GM21786 (cell line): ENCODE measurements around the gene DGCR8.

ENCODE experiments used
- ATAC-seq: cut with Tn5 transposase; IDR thresholded peaks from one replicate; pipeline ENCODE4 v1.9.1; 2021; ENCODE audit not compliant: unreplicated experiment

Gene DGCR8

DNA sequence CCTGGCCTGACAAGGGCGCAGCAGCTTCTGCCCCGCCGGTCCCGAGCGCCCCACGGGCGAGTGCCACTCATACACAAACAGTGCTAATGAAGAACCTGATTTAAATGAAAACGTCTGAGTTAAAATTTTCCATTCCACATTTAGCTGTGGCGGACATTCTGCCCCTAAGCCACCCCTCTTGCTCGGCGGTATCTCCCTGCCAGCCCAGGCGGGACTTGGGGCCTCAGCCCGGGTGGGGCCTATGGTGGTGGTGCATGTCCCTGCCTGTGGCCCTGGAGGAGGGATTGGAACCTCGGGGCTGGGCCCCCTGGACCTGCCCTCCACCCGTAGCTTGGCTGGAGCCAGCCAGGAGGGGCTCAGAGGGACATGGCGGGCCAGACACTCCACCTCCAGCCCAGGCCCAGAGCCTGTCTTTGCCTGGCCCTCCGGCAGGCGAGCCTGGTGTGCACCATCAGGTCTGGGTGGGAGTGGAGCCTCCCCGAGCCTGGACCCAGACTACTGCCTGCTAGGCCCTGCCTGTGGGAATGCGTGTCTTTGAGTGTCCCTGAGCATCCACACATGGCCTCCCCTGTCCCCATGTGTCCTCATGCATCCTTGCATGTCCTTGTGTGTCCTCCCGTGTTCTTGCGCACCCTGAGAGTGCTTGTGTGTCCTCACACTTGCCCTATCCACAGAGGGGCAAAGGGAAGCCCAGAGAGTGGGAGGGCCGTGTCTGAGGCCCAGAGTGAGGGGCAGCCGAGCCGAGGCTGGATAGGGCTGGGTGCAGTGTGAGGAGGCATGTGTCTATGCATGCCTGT lies 56.0 kb downstream of the DGCR8 start:
- no peak for ATAC-seq

DNA sequence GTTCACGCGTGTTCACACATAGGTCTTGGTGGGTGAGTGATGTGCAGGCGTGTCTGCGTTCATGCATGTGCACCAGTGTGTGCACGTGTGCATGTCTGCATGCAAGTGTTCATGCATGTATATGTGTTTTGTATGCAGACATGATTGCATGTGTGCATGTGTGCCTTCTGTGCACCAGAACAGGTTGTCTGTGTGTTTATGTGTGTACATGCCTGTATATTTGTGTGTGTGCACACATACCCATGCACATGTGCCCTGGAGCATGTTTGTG lies 56.5 kb downstream of the DGCR8 start:
- ATAC-seq = no peak

DNA sequence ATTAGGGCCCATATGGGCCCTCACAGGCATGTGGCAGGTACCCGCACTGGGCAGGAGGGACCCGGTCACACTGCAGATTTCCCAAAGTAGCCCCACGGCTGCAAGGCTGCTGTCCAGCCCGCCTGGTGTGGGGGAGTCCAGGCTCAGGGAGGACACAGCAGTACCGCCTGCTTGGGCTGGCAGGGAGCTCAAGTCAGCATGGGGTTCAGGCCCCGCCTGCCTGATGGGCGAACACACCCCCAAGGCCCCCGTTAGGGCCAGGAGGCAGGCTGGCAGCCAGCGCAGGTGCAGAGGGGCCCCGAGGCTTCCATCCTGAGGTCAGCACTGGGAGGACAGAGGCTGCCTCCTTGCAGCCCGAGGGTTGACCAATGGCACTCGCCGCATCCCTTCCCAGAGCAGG lies 57.1 kb downstream of the DGCR8 start:
- no peak for ATAC-seq

DNA sequence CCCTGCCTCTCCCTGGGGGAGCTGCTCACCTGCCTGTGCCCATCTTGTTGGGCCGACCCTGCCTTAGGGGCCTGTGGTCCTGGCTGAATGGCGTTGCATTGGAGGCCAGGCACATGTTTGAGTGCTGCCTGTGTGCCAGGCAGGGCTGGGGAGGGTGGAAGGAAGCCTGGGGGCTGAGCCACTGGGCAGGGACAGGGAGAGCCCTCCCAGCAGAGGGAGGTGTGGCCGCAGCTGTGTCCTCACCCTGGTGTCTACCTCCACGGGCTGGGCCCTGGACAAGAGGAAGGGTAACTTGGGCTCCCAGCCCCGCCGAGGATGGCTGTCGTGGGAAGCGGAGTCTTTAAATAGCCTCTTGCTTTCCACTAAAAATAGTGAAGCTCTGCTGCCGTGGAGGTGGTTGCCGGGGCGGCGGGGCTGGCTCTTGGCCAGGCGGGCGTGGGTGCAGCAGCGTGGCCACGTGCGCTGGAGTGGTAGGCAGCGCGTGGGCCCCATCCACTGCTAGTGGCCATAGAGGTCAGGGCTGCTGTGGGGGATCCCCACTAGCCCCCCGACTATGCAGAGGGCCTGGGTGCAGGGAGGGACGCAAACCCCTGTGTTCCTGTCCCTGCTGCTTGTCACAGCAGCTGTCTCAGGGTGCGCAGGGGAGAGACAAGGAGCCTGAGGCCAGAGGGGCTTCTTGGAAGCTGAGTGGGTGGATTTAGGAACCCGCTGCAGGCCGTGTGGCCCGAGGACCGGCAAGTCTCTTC lies 57.8 kb downstream of the DGCR8 start:
- ATAC-seq = no peak

DNA sequence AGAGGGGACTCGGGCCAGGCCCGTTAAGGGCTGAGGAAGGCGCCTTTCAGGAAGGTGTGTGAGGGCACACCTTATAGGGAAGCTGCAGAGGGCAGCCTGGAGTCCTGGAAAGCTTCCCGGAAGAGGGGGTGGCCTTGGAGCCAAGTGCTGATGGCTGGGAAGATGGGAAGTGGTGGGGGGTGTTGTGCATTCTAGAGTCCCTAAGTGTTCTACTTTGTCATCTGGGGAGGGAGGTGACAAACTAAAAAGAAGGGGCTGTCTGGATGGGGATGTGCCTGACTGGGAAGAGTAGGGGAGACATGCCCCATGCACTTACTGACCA lies 58.3 kb downstream of the DGCR8 start:
- no peak for ATAC-seq

DNA sequence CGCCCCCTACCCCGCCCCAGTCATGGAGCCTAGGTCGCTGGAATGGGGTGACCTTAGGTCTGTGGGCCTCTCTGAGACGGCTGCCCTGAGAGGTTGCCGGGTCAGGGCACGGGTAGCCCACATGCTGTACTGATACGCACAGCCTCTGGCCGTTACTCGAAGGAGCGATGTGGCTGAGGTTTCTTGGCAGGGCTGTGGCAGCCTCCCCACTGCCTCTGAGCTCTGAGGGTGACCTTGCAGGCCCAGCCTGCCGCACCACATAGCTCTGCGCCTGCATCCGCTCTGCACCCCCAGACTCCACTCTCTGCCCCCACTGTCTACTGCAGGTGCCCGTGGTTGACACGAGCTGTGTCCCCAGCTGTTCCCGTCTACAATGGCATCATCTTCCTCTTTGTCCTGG lies 58.8 kb downstream of the DGCR8 start:
- no peak for ATAC-seq

DNA sequence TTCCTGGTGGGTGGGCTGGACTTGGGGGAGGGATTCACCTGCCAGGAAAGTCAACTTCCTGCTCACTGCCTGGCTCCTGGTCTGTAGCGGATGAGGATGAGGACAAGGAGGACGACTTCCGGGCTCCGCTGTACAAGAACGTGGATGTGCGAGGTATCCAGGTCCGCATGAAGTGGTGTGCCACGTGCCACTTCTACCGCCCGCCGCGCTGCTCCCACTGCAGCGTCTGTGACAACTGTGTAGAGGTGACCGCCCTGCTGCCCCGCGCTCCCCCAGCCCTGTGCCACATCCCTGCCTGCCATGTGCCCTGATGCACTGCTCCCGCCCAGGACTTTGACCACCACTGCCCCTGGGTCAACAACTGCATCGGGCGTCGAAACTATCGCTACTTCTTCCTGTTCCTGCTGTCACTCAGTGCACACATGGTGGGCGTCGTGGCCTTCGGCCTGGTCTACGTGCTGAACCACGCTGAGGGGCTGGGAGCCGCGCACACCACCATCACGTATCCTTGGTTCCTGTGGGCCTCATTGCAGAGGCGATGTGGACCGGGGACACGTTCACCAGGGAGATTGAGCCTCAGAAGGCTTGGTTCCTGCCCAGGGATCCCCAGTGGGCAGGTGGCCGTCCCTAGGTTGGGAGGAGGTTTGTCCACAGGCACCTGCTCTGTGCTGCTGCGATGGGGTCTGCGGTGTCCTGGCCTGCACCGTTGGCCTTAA lies 59.5 kb downstream of the DGCR8 start:
- no peak for ATAC-seq

DNA sequence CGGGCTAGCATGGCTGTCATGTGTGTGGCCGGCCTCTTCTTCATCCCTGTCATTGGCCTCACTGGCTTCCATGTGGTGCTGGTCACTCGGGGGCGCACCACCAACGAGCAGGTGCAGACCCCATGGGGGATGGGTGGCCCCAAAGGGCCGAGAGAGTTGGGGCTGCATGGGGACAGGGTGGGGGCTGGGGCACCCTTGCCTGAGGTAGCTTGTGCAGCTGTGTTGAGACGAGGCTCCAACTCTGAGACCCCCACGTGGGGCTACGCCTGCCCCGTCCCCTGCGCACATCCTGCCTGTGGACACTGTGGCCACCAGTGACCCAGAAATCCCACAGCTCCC lies 60.0 kb downstream of the DGCR8 start:
- ATAC-seq = no peak

DNA sequence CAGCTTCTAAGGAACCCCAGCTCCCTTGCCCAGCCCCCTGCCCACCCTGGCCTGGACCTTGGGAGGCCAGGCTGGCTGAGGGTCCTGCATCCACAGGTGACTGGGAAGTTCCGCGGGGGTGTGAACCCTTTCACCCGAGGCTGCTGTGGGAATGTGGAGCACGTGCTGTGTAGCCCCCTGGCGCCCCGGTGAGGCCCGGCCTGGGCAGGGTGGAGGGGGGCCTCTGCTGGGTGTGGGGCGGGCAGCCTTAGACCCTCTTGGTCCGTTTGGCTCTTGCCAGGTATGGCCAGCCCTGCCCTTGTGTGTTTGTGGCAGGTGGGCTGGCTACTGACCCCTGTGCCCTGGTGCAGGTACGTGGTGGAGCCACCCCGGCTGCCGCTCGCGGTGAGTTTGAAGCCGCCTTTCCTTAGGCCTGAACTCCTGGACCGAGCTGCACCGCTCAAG lies 60.5 kb downstream of the DGCR8 start:
- ATAC-seq = no peak

DNA sequence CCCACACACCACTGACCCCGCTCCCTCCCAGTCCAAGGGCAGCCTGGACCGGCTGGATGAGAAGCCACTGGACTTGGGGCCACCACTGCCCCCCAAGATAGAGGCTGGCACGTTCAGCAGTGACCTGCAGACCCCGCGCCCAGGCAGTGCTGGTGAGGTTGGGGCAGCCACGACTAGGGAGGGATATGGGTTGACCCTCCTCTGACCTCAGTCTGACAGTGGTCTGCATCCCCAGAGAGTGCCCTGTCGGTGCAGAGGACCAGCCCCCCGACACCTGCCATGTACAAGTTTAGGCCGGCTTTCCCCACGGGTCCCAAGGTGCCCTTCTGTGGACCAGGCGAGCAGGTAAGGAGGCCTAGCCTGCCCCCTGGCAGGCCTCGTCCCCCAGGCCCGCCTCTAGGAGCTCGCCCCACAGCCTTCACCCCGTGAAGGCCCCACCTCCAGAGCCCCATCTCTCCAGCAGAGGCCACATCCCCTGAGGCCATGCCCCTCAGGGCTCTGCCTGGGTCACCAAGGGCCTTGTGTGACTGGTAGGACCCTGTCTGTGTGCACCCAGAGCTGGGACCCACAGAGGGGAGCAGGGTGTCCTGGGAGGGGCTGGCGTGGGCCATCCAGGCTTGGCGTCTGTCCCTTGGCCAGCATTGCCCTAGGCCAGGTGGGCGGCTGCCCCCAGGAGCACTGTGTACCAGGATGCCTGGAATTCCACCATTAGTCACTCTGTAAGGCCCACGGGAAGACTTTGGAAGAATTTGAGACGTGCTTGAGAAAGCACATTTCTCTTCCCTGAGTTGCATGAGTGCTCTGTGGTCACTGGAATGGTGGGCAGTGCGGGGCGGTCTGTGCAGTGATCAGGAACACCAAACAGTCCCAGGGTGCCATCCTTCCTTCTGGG lies 61.4 kb downstream of the DGCR8 start:
- ATAC-seq = no peak

DNA sequence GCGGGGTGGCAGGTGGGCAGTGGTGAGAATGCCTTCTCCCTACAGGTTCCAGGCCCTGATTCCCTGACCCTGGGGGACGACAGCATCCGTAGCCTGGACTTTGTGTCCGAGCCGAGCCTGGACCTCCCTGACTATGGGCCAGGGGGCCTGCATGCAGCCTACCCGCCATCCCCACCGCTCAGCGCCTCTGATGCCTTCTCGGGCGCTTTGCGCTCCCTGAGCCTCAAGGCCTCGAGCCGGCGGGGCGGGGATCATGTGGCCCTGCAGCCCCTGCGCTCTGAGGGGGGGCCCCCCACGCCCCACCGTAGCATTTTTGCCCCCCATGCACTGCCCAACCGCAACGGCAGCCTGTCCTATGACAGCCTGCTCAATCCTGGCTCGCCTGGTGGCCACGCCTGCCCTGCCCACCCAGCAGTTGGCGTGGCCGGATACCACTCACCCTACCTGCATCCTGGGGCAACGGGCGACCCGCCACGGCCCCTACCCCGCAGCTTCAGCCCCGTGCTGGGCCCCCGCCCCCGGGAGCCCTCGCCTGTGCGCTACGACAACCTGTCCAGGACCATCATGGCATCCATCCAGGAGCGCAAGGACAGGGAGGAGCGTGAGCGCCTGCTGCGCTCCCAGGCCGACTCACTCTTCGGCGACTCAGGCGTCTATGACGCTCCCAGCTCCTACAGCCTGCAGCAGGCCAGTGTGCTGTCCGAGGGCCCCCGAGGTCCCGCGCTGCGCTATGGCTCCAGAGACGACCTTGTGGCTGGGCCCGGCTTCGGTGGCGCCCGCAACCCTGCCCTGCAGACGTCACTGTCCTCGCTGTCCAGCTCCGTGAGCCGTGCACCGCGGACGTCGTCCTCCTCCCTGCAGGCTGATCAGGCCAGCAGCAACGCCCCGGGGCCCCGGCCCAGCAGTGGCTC lies 62.9 kb downstream of the DGCR8 start:
- ATAC-seq = no peak

DNA sequence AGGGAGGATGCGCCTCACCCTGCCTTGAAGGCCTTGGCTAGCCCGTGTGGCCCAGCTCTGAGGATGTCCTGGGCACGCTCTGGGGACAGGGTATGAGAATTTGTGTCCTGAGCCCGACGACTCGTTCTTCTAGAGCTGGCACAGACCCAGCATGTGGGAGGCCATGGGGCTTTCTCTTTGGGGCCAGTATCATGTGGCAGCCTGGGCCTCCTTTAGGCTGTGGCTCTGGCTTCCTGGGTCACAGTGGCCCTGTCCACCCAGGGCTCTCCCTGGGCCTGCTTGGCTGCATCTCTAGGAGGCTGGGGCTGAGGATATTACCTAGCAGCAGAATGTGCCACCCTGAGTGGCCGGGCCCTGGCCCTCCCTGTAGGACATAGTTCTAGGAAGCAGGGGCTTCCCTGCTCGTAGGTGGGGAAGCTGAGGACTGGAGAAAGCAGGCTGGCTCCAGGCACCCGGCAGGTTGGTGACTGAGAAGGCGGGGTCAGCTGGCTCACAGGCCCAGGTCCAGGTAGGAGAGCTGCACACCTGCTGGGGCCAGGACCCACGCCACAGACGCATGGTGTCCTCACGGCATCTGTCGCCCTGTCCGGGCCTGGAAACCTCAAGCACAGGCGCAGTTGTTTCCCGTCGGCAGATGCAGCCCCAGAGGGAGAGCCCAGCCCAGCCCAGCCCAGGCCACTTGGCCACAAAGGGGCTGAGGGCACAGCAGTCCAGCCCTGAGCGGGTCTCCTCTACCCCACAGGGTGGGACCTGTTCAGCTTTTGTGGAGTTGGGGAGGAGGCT lies 64.0 kb downstream of the DGCR8 start:
- no peak for ATAC-seq

DNA sequence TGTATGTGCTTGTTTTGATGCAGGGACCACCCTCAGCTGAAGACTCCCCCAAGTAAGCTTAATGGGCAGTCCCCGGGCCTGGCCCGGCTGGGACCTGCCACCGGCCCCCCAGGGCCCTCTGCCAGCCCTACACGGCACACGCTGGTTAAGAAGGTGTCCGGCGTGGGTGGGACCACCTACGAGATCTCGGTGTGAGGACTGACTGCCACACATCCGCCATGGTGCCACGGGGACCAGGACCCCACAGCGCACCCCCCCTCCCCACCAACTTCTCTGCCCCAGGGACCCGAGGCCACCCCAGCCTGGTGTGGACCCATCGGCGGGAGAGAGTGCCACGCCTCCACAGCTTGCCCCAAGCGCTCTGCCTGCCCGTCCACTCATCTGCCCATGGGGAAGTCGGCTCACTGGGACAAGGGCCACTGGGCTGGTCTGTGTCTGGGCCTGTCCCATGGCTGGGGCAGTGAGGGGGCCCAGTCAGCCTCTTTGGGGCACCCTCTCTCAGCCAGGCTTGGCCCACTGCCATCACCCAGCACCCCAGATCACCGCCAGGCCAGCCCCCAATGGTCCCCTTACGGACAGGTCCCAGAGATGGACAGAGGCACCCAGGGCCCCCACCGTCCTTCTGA lies 65.3 kb downstream of the DGCR8 start:
- ATAC-seq = no peak

DNA sequence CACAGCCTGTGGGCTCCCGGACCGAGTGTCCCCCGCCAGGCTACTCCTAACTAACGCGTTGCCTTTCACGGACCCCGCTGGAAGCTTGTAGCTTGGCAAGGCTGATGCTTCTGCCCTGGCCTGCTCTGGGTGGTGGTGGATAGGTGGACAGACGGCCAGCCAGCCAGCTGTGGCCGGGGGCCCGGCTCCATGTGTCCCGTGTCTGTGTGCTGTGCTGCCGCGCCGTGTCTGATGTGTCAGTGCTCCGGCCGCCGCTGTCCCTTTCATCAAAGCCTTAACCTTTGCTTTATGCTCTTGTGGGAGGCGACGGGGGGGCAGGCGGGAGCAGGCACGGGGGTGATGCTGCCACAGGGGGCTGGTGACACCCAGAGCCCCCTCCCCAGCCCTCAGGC lies 65.8 kb downstream of the DGCR8 start:
- ATAC-seq = no peak

DNA sequence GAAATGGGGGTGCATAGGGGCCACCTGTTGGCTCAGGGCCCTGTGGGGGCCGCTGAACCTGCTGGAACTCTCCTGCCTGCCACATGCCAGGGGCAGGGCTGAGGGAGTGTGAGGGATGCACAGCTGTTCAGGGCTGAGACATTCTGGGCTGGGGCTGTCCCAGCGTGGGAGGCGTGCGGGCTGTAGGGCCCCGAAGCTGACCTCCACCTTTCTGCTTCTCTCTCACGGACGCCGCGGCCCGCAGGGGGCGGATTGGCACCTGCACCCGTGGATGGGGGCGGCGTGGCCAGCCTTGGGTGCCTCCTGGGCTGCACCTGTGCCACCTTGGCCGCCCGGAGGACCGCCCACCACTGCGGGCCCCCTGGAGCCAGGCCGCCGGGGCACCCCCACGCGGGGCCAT lies 66.7 kb downstream of the DGCR8 start:
- ATAC-seq = no peak

DNA sequence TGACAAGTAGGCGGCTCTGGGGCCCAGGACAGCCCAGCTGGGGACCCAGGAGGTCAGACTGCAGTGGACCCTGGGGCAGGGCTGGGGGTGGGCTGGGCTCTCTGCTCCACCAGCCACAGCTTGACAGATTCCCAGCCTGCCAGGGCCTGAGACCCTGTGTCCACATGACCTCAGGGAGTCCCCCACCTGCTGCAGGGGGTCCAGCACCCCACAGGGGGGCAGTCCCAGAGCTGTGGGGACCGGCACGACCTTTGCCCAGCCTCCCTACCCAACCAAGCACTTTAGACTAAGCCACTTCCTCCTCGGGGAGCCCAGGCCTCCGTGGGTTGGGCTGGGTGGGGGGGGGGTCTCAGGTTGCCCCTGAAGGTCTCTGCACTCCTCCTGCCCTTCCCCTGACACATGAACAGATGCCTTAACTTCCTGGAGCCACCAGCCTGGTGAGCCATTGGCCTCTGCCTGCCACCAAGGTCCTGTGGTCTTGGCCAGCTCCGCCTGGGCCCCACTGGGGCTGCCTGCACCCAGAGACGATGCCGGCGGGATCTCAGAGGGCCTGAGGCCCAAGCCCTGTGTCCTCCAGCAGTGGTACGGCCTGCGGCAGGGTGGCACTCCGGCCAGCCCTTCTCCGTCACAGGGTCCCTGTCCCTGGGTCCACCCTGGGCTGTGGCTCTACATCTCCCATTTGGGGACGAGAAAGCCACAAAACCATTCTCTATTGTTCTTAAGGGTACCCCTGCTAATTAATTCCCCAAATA lies 67.4 kb downstream of the DGCR8 start:
- no peak for ATAC-seq

DNA sequence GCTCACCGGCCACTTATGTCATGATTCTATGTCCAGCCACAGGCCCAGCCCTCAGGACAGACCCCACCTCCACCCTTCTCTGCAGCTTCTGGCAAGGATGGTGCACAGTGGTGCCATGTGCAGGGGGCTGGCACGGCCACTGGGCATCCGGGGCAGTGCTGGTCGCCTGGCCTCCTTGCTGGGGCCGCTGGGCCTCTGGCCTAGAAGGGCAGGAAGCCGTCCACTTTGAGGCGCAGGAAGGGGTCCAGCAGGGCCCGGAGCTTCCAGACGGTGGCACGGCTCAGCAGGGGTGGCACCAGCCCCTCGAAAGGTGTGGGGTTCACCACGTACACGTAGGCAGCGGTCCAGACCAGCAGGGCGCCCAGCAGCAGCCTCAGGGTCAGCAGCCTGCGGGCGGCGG lies 68.4 kb downstream of the DGCR8 start:
- no peak for ATAC-seq
